GM23338 (cell line): ENCODE results near the gene IQCK. TPM values are rescaled to one million over a fixed set of nuclear protein-coding genes. Genes with fewer than 3 reads are reported as not detected.

Experiments
- ATAC-seq: fragments of 200-7000 bp; cut with Tn5 transposase; 3 replicates; pipeline ENCODE4 v1.9.1; 2020
- DNase-seq: peaks from one replicate; pipeline ENCODE4 v3.0.0-alpha.2; 2015; ENCODE audit warnings: low spot score
- H2AFZ ChIP-seq: fragments of 200-600 bp; sonication (generic); 2 replicates; pipeline ENCODE4 v1.8.0; 2016; ENCODE audit warnings: antibody characterized with exemption, mild to moderate bottlenecking, moderate library complexity
- H3F3A ChIP-seq: fragments of 200-600 bp; sonication (generic); replicated peaks from 2 replicates; pipeline ENCODE4 v1.8.0; 2017; ENCODE audit warnings: antibody characterized with exemption, mixed run types, low read depth
- H3K27ac ChIP-seq: fragments of 200-600 bp; sonication (generic); 2 replicates; pipeline ENCODE4 v1.6.1; 2016; ENCODE audit warnings: low read depth
- H3K27me3 ChIP-seq: fragments of 200-600 bp; sonication (generic); 2 replicates; pipeline ENCODE4 v1.8.0; 2016; ENCODE audit warnings: mild to moderate bottlenecking, mixed run types, moderate library complexity; ENCODE audit not compliant: insufficient read depth
- H3K36me3 ChIP-seq: fragments of 200-600 bp; sonication (generic); 2 replicates; pipeline ENCODE4 v1.8.0; 2016; ENCODE audit warnings: mild to moderate bottlenecking; ENCODE audit not compliant: insufficient read depth
- H3K4me1 ChIP-seq: fragments of 200-600 bp; sonication (generic); 2 replicates; pipeline ENCODE4 v1.8.0; 2016; ENCODE audit warnings: mild to moderate bottlenecking, moderate library complexity; ENCODE audit not compliant: insufficient read depth
- H3K4me2 ChIP-seq: fragments of 200-600 bp; sonication (generic); 2 replicates; pipeline ENCODE4 v1.7.1; 2017; ENCODE audit warnings: mixed run types
- H3K4me3 ChIP-seq: fragments of 200-600 bp; sonication (generic); 2 replicates; pipeline ENCODE4 v1.6.1; 2016; ENCODE audit warnings: mixed run types
- H3K79me2 ChIP-seq: fragments of 200-600 bp; sonication (generic); replicated peaks from 2 replicates; pipeline ENCODE4 v1.8.0; 2017; ENCODE audit warnings: mild to moderate bottlenecking; ENCODE audit not compliant: insufficient read depth
- H3K9me2 ChIP-seq: fragments of 200-600 bp; sonication (generic); 2 replicates; pipeline ENCODE4 v1.8.0; 2017; ENCODE audit not compliant: insufficient read depth
- H4K20me1 ChIP-seq: fragments of 200-600 bp; sonication (generic); replicated peaks from 2 replicates; pipeline ENCODE4 v1.8.0; 2017; ENCODE audit warnings: mild to moderate bottlenecking; ENCODE audit not compliant: insufficient read depth
- H3K27ac Mint-ChIP-seq: 2 replicates; pipeline ENCODE4 v1.8.0; 2020; ENCODE audit warnings: inconsistent platforms, mild to moderate bottlenecking, moderate library complexity, mixed read lengths
- H3K27me3 Mint-ChIP-seq: 3 replicates; pipeline ENCODE4 v1.8.0; 2022; ENCODE audit warnings: low read depth, mild to moderate bottlenecking, moderate library complexity, mixed read lengths, inconsistent platforms; ENCODE audit not compliant: insufficient read depth, poor library complexity
- H3K36me3 Mint-ChIP-seq: 3 replicates; pipeline ENCODE4 v1.8.0; 2021; ENCODE audit warnings: low read depth, mild to moderate bottlenecking, inconsistent platforms, moderate library complexity, mixed read lengths
- H3K4me1 Mint-ChIP-seq: 3 replicates; pipeline ENCODE4 v1.8.0; 2020; ENCODE audit warnings: mild to moderate bottlenecking, inconsistent platforms, mixed read lengths
- H3K4me3 Mint-ChIP-seq: 3 replicates; pipeline ENCODE4 v1.8.0; 2021; ENCODE audit warnings: moderate library complexity, mild to moderate bottlenecking, inconsistent platforms, mixed read lengths
- H3K9me3 Mint-ChIP-seq: 3 replicates; pipeline ENCODE4 v1.8.0; 2020; ENCODE audit warnings: moderate library complexity, mild to moderate bottlenecking, inconsistent platforms, mixed read lengths
- CREB1 ChIP-seq: fragments of 250-450 bp; sonication (Bioruptor Pico); IDR thresholded peaks from 2 replicates; pipeline ENCODE4 v1.5.0; 2020; ENCODE audit warnings: low read depth, mild to moderate bottlenecking, moderate library complexity
- CTCF ChIP-seq, 2 experiments: fragments of 200-600 bp in 1 of 2; sonication (generic) in 1 of 2; conservative IDR thresholded peaks; 2 replicates each; pipeline versions ENCODE4 v1.5.1 to v1.6.1; 2016 to 2017; ENCODE audit warnings: antibody characterized with exemption in 2 of 2, low read depth in 2 of 2, mild to moderate bottlenecking in 2 of 2, moderate library complexity in 1 of 2
- ETS1 ChIP-seq: IDR thresholded peaks from 2 replicates; pipeline ENCODE4 v1.6.1; 2016; ENCODE audit warnings: antibody characterized with exemption
- EZH2 ChIP-seq: fragments of 200-600 bp; sonication (generic); IDR thresholded peaks from one replicate; pipeline ENCODE4 v1.8.0; 2017; ENCODE audit warnings: antibody characterized with exemption, mild to moderate bottlenecking, low read depth; ENCODE audit not compliant: unreplicated experiment
- EZH2phosphoT487 ChIP-seq: fragments of 200-600 bp; sonication (generic); IDR thresholded peaks from one replicate; pipeline ENCODE4 v1.8.1; 2018; ENCODE audit warnings: antibody characterized with exemption; ENCODE audit not compliant: unreplicated experiment
- JUNB ChIP-seq: IDR thresholded peaks from one replicate; pipeline ENCODE4 v1.6.1; 2016; ENCODE audit warnings: antibody characterized with exemption; ENCODE audit not compliant: unreplicated experiment
- NANOG ChIP-seq: IDR thresholded peaks from 2 replicates; pipeline ENCODE4 v1.6.1; 2016; ENCODE audit warnings: antibody characterized with exemption, borderline replicate concordance
- POLR2AphosphoS5 ChIP-seq: IDR thresholded peaks from 2 replicates; pipeline ENCODE4 v1.6.1; 2016; ENCODE audit warnings: antibody characterized with exemption, low read depth
- REST ChIP-seq: IDR thresholded peaks from one replicate; pipeline ENCODE4 v1.6.1; 2018; ENCODE audit warnings: antibody characterized with exemption; ENCODE audit not compliant: unreplicated experiment
- STAT1 ChIP-seq: IDR thresholded peaks from one replicate; pipeline ENCODE4 v1.6.1; 2016; ENCODE audit warnings: antibody characterized with exemption; ENCODE audit not compliant: unreplicated experiment
- ZNF114 ChIP-seq: fragments of 250-450 bp; sonication (Bioruptor Pico); IDR thresholded peaks from 2 replicates; pipeline ENCODE4 v1.5.0; 2020; ENCODE audit warnings: mild to moderate bottlenecking, moderate library complexity
- polyA plus RNA-seq: library from polyadenylated mRNA; unstranded; fragments of >200 nt; fragmentation: Nextera tagmentation; extraction: Ambion mirVana; gene quantifications from 2 replicates; pipeline ENCODE4 v1.2.1, GENCODE V29; 2016
- total RNA-seq: library from RNA; depleted of rRNA; stranded (reverse); fragments of >200 nt; shearing (Covaris generic); gene quantifications from 2 replicates; pipeline ENCODE4 v1.2.3, GENCODE V29; 2014

Gene IQCK
- total and polyA plus RNA-seq, 2 experiments from 2014 or later = 7.6 to 10.0 TPM

GRCh38 chr16:19728636-19728965, 10.5 kb downstream of the IQCK start (continued):
- no peak for TF ChIP-seq REST
- no peak for TF ChIP-seq EZH2
- no peak for TF ChIP-seq CTCF (conservative IDR thresholded peaks at IDR 0.05; ENCODE audit: low read depth in 2 of 2)
- no peak for TF ChIP-seq ZNF114 (CRISPR knock-in tag)

- Mint-ChIP-seq H3K27ac (no peak overlapping the region), H3K9me3 (no peaks in the 10 kb centered on the region), H3K27me3 (no peaks in the 10 kb centered on the region), H3K4me3 (no peak overlapping the region), H3K36me3 (peaks cover 9% of the 10 kb centered on the region; the same call in 2 of the 3 replicates), H3K4me1 (peaks cover 11% of the 10 kb centered on the region)
- no peaks in the 10 kb centered on the region for H3K27me3 ChIP-seq
- no peak overlapping the region for H3K27ac ChIP-seq
- no peaks in the 10 kb centered on the region; the same call in 1 of the 2 replicates for H3K36me3 ChIP-seq
- DNase-seq (no peak), ATAC-seq (no peak)
- H3K4me1 ChIP-seq = no peaks in the 10 kb centered on the region
- H2AFZ ChIP-seq = no peak overlapping the region
- H3F3A ChIP-seq = no peaks in the 10 kb centered on the region
- no peak overlapping the region for H3K4me2 ChIP-seq
- no peaks in the 10 kb centered on the region for H3K9me2 ChIP-seq
- H3K79me2 ChIP-seq = no peaks in the 10 kb centered on the region
- TF ChIP-seq JUNB (no peak), ZNF114 (CRISPR knock-in tag) (no peak), EZH2 (no peak), CTCF (conservative IDR thresholded peaks at IDR 0.05; ENCODE audit: low read depth in 2 of 2) (no peak), ETS1 (no peak), POLR2AphosphoS5 (no peak), NANOG (no peak), EZH2phosphoT487 (no peak), REST (no peak), CREB1 (CRISPR knock-in tag) (no peak), STAT1 (no peak)
- no peaks in the 10 kb centered on the region for H4K20me1 ChIP-seq
- no peak overlapping the region for H3K4me3 ChIP-seq
Measured at GRCh38 chr16:19733551-19733950, 15.5 kb downstream of the IQCK start.
